WTC11 (cell line): ENCODE results near the gene PRKACB.

Experiments
- CTCF ChIP-seq: fragments of 200-600 bp; IDR thresholded peaks from 2 replicates; pipeline ENCODE4 v1.8.0; 2022; ENCODE audit warnings: antibody characterized with exemption
- MYBL2 ChIP-seq: sonication (generic); formaldehyde crosslinking; IDR thresholded peaks from 2 replicates; pipeline ENCODE4 v1.8.1; 2023; ENCODE audit warnings: mild to moderate bottlenecking, moderate library complexity, missing genetic modification reagents
- PREB ChIP-seq: sonication (generic); formaldehyde crosslinking; IDR thresholded peaks from 2 replicates; pipeline ENCODE4 v1.8.1; 2022; ENCODE audit warnings: mild to moderate bottlenecking, missing genetic modification reagents, moderate library complexity, borderline replicate concordance
- SMAD3 ChIP-seq: sonication (generic); formaldehyde crosslinking; IDR thresholded peaks from 2 replicates; pipeline ENCODE4 v1.8.0; 2022; ENCODE audit warnings: missing genetic modification reagents, mild to moderate bottlenecking, borderline replicate concordance
- TF ChIP-seq, protein P1 (sequence below): sonication (generic); formaldehyde crosslinking; IDR thresholded peaks from 2 replicates; pipeline ENCODE4 v1.8.0; 2022; ENCODE audit warnings: mild to moderate bottlenecking, missing genetic modification reagents
- TF ChIP-seq, protein P2 (sequence below): sonication (generic); formaldehyde crosslinking; IDR thresholded peaks from 2 replicates; pipeline ENCODE4 v1.8.1; 2022; ENCODE audit warnings: mild to moderate bottlenecking, moderate library complexity, missing genetic modification reagents
- TF ChIP-seq, protein P3 (sequence below): fragments of 250-450 bp; sonication (Bioruptor Pico); conservative IDR thresholded peaks from 2 replicates; pipeline ENCODE4 v1.9.0; 2021; ENCODE audit warnings: mild to moderate bottlenecking
- TF ChIP-seq, protein P4 (sequence below): sonication (generic); formaldehyde crosslinking; IDR thresholded peaks from 2 replicates; pipeline ENCODE4 v1.8.0; 2023; ENCODE audit warnings: mild to moderate bottlenecking, missing genetic modification reagents

- TF ChIP-seq CTCF (no peak), SMAD3 (no peak), PREB (CRISPR knock-in tag) (no peak), MYBL2 (CRISPR knock-in tag) (no peak)
- TF ChIP-seq, protein P1, sequence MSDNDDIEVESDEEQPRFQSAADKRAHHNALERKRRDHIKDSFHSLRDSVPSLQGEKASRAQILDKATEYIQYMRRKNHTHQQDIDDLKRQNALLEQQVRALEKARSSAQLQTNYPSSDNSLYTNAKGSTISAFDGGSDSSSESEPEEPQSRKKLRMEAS (CRISPR knock-in tag): no peak
- TF ChIP-seq, protein P2, sequence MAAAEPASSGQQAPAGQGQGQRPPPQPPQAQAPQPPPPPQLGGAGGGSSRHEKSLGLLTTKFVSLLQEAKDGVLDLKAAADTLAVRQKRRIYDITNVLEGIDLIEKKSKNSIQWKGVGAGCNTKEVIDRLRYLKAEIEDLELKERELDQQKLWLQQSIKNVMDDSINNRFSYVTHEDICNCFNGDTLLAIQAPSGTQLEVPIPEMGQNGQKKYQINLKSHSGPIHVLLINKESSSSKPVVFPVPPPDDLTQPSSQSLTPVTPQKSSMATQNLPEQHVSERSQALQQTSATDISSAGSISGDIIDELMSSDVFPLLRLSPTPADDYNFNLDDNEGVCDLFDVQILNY: no peak
- TF ChIP-seq, protein P3, sequence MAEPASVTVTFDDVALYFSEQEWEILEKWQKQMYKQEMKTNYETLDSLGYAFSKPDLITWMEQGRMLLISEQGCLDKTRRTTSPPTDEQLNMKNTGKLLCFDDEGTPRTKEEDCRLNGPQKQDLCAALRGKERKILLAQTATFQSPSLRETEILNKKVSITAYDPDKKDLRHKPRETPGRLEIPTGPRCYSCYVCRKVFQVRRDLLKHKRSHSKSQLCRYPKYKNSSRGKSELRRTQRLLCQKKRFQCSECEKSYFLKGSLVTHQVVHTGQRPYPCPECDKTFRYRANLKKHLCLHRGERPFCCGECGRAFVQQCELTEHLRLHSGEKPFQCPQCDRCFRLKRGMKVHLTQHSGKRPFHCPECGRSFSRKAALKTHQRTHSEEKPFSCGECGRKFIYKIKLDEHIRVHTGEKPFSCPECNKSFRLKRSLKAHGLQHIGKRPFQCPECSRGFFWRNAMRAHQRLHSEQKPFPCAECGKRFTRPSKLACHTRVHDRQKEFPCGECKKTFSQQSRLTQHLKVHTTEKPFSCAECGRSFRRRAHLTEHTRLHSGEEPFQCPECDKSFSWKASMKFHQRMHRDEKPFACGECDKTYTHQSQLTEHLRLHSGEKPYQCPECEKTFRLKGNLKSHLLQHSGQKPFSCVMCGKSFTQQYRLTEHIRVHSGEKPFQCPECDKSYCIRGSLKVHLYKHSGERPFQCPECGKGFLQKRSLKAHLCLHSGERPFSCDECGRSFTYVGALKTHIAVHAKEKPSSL: no peak
- TF ChIP-seq, protein P4, sequence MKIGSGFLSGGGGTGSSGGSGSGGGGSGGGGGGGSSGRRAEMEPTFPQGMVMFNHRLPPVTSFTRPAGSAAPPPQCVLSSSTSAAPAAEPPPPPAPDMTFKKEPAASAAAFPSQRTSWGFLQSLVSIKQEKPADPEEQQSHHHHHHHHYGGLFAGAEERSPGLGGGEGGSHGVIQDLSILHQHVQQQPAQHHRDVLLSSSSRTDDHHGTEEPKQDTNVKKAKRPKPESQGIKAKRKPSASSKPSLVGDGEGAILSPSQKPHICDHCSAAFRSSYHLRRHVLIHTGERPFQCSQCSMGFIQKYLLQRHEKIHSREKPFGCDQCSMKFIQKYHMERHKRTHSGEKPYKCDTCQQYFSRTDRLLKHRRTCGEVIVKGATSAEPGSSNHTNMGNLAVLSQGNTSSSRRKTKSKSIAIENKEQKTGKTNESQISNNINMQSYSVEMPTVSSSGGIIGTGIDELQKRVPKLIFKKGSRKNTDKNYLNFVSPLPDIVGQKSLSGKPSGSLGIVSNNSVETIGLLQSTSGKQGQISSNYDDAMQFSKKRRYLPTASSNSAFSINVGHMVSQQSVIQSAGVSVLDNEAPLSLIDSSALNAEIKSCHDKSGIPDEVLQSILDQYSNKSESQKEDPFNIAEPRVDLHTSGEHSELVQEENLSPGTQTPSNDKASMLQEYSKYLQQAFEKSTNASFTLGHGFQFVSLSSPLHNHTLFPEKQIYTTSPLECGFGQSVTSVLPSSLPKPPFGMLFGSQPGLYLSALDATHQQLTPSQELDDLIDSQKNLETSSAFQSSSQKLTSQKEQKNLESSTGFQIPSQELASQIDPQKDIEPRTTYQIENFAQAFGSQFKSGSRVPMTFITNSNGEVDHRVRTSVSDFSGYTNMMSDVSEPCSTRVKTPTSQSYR (CRISPR knock-in tag): no peak
These were observed 70.3 kb downstream of the PRKACB start for GRCh38 chr1:84214115-84214956.
